ENCODE measurements around the gene PTX3. TPM values are rescaled to one million over a fixed set of nuclear protein-coding genes. Genes with fewer than 3 reads are reported as not detected.

The PTX3 gene
- total and polyA plus RNA-seq, 7 experiments from 2014 or later = 0.15 to 8.7 (median 0.54) TPM; not detected in 1

DNA sequence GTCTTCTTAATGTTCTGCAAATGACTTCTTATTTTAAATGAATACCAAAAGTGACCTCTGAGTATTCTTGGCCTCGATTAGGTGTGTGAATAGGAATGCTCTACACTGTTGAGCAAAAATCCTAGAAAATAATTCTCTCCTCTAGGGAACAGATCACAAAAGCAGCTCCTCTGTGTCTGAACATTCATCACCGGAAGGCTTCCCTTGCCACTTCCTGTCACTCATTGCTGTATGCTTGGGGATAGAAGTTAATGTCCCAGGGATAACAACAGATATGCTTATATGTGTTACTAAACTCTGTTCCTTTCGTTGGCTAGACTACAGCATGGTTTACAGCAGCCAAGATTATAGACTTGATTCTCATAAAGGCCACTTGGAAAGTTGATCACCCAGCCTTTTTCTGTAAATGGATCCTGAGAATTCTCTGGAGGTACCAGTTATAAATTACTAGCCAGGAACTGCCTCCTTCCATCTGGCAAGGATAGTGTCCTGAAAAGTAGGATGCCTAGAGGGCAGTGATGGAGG lies 16.0 kb upstream of the PTX3 start:
- intact Hi-C loops (cut with micrococcal nuclease) = no loop called here
- Mint-ChIP-seq H3K9me3 (peaks cover 0 to 21% (median 7%) of the 10 kb centered on the region in 11 donors), H3K36me3 (no peaks in the 10 kb centered on the region), H3K27me3 (peaks cover 0 to 4% (median 1%) of the 10 kb centered on the region in 5 donors), H3K4me1 (no peaks in the 10 kb centered on the region), H3K4me3 (no peak overlapping the region), H3K27ac (no peak overlapping the region)
- Histone ChIP-seq H3K27me3 (ENCODE audit: control insufficient read depth in 2 of 2, insufficient read depth in 2 of 2, low read length in 2 of 2) (no peaks in the 10 kb centered on the region), H3K9me3 (ENCODE audit: control insufficient read depth in 2 of 3, low read length in 3 of 3) (no peaks in the 10 kb centered on the region), H3K4me3 (ENCODE audit: low read length) (no peak overlapping the region), H3K27ac (ENCODE audit: low read depth, low read length) (no peak overlapping the region), H3K36me3 (ENCODE audit: control insufficient read depth in 2 of 3, insufficient read depth in 3 of 3, low read length in 3 of 3) (no peaks in the 10 kb centered on the region), H3K4me1 (ENCODE audit: control insufficient read depth in 2 of 2, insufficient read depth in 2 of 2, low read length in 2 of 2) (no peaks in the 10 kb centered on the region)
- ChIA-PET CTCF (no interaction called here), POLR2A (no interaction called here)
- DNase-seq (no peak), ATAC-seq (no peak)

GRCh38 chr3:157423337-157423736 lies 13.3 kb upstream of the PTX3 start:
- peaks cover 0 to 24% (median 9%) of the 10 kb centered on the region in 11 donors for H3K9me3 Mint-ChIP-seq
- POLR2A ChIA-PET = no interaction called here

DNA sequence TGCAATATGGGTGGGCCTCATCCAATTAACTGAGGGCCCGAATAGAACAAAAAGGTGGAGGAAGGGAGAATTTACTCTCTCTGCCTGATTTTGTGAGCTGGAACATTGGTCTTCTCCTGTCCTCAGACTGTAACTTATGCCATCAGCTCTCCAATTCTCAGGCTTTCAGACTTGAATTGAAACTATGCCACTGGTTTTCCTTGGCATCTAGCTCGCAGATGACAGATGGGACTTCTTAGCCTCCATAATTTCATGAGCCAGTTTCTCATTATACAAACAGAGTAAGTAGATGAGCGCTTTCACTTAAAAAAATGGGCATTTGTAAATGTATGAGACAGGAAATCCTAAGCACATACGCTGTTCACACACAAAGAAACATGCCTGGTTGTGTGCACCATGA lies 8.7 kb upstream of the PTX3 start:
- H3K36me3 Mint-ChIP-seq = no peaks in the 10 kb centered on the region
- peaks cover 0 to 13% (median 5%) of the 10 kb centered on the region in 5 donors for H3K27me3 Mint-ChIP-seq
- Histone ChIP-seq H3K27ac (ENCODE audit: low read depth, low read length) (no peak overlapping the region), H3K27me3 (ENCODE audit: control insufficient read depth in 2 of 2, insufficient read depth in 2 of 2, low read length in 2 of 2) (no peaks in the 10 kb centered on the region), H3K36me3 (ENCODE audit: control insufficient read depth in 2 of 3, insufficient read depth in 3 of 3, low read length in 3 of 3) (no peaks in the 10 kb centered on the region), H3K4me3 (ENCODE audit: low read length) (no peak overlapping the region), H3K9me3 (ENCODE audit: control insufficient read depth in 2 of 3, low read length in 3 of 3) (no peaks in the 10 kb centered on the region), H3K4me1 (ENCODE audit: control insufficient read depth in 2 of 2, insufficient read depth in 2 of 2, low read length in 2 of 2) (no peaks in the 10 kb centered on the region)
- ATAC-seq = no peak
- POLR2A ChIA-PET = no interaction called here
- no peaks in the 10 kb centered on the region for H3K4me1 Mint-ChIP-seq
- H3K27ac Mint-ChIP-seq = no peak overlapping the region
- intact Hi-C loops (cut with micrococcal nuclease) = no loop called here
- CTCF ChIA-PET = no interaction called here
- no peak for DNase-seq
- H3K4me3 Mint-ChIP-seq = no peak overlapping the region
- peaks cover 0 to 16% (median 7%) of the 10 kb centered on the region in 11 donors for H3K9me3 Mint-ChIP-seq

More at GRCh38 chr3:157423337-157423736, 13.3 kb upstream of the PTX3 start:
- Histone ChIP-seq H3K36me3 (ENCODE audit: control insufficient read depth in 2 of 3, insufficient read depth in 3 of 3, low read length in 3 of 3) (no peaks in the 10 kb centered on the region), H3K27ac (ENCODE audit: low read depth, low read length) (no peak overlapping the region), H3K4me1 (ENCODE audit: control insufficient read depth in 2 of 2, insufficient read depth in 2 of 2, low read length in 2 of 2) (no peaks in the 10 kb centered on the region), H3K9me3 (ENCODE audit: control insufficient read depth in 2 of 3, low read length in 3 of 3) (no peaks in the 10 kb centered on the region), H3K4me3 (ENCODE audit: low read length) (no peak overlapping the region), H3K27me3 (ENCODE audit: control insufficient read depth in 2 of 2, insufficient read depth in 2 of 2, low read length in 2 of 2) (no peaks in the 10 kb centered on the region)
- no peak overlapping the region for H3K4me3 Mint-ChIP-seq
- no peak overlapping the region for H3K27ac Mint-ChIP-seq
- intact Hi-C loops (cut with micrococcal nuclease) = no loop called here
- ATAC-seq = no peak
- H3K27me3 Mint-ChIP-seq = peaks cover 0 to 7% (median 4%) of the 10 kb centered on the region in 5 donors
- CTCF ChIA-PET = no interaction called here
- H3K36me3 Mint-ChIP-seq = no peaks in the 10 kb centered on the region
- no peak for DNase-seq
- no peaks in the 10 kb centered on the region for H3K4me1 Mint-ChIP-seq

GRCh38 chr3:157428853-157429252 lies 7.8 kb upstream of the PTX3 start:
- Mint-ChIP-seq H3K27me3 (peaks cover 0 to 13% (median 7%) of the 10 kb centered on the region in 5 donors), H3K4me1 (no peaks in the 10 kb centered on the region), H3K27ac (no peak overlapping the region), H3K9me3 (peaks cover 0 to 14% (median 7%) of the 10 kb centered on the region in 11 donors), H3K36me3 (no peaks in the 10 kb centered on the region), H3K4me3 (no peak overlapping the region)
- ChIA-PET POLR2A (no interaction called here), CTCF (no interaction called here)
- DNase-seq (no peak), ATAC-seq (no peak)
- H3K4me3 ChIP-seq (ENCODE audit: low read length) = no peak overlapping the region
- no peak overlapping the region for H3K27ac ChIP-seq (ENCODE audit: low read depth, low read length)
- no peaks in the 10 kb centered on the region for H3K4me1 ChIP-seq (ENCODE audit: control insufficient read depth in 2 of 2, insufficient read depth in 2 of 2, low read length in 2 of 2)
- H3K9me3 ChIP-seq (ENCODE audit: control insufficient read depth in 2 of 3, low read length in 3 of 3) = no peaks in the 10 kb centered on the region
- intact Hi-C loops (cut with micrococcal nuclease) = no loop called here
- H3K27me3 ChIP-seq (ENCODE audit: control insufficient read depth in 2 of 2, insufficient read depth in 2 of 2, low read length in 2 of 2) = no peaks in the 10 kb centered on the region
- no peaks in the 10 kb centered on the region for H3K36me3 ChIP-seq (ENCODE audit: control insufficient read depth in 2 of 3, insufficient read depth in 3 of 3, low read length in 3 of 3)

GRCh38 chr3:157429708-157430107 lies 6.9 kb upstream of the PTX3 start:
- ATAC-seq (peak; percentile 73), DNase-seq (no peak)
- ChIA-PET POLR2A (no interaction called here), CTCF (no interaction called here)
- Histone ChIP-seq H3K4me3 (ENCODE audit: low read length) (no peak overlapping the region), H3K4me1 (ENCODE audit: control insufficient read depth in 2 of 2, insufficient read depth in 2 of 2, low read length in 2 of 2) (no peaks in the 10 kb centered on the region), H3K27me3 (ENCODE audit: control insufficient read depth in 2 of 2, insufficient read depth in 2 of 2, low read length in 2 of 2) (peaks cover 0 to 3% of the 10 kb centered on the region in 2 donors), H3K27ac (ENCODE audit: low read depth, low read length) (no peak overlapping the region), H3K9me3 (ENCODE audit: control insufficient read depth in 2 of 3, low read length in 3 of 3) (no peaks in the 10 kb centered on the region), H3K36me3 (ENCODE audit: control insufficient read depth in 2 of 3, insufficient read depth in 3 of 3, low read length in 3 of 3) (no peaks in the 10 kb centered on the region)
- Mint-ChIP-seq H3K4me3 (no peak overlapping the region), H3K9me3 (peaks cover 0 to 8% (median 1%) of the 10 kb centered on the region in 11 donors), H3K27ac (no peak overlapping the region), H3K36me3 (no peaks in the 10 kb centered on the region), H3K27me3 (peaks cover 0 to 19% (median 9%) of the 10 kb centered on the region in 5 donors), H3K4me1 (no peaks in the 10 kb centered on the region)
- intact Hi-C loops (cut with micrococcal nuclease) = no loop called here

DNA sequence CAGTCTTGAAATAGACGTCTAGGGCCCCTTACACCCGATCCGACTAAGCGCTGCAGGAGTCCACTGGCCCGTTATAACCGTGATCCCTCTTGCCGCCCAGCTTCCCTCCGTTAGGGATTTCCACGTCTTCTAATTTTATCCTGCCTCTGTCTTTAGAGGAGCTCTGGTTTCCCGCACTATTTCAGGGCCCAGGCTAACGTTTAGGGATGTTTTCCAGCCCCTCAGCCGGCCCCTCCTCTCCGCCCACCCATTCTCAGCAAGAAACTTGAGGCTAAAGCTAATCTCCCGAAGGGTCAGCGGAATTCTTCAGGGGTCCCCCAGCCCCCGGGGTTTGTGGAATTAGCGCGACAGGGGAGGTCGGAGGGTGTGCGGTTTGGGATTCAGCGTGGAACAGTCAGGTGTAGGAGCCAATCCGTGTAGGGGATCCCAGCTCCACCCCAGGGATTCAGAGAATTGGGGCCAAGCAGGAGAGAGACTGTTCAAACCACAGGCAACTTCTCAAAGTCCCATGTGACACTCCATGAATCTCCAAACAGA lies 1.6 kb downstream of the PTX3 start:
- POLR2A ChIA-PET = no interaction called here
- Mint-ChIP-seq H3K9me3 (peaks cover 0 to 7% (median 0%) of the 10 kb centered on the region in 11 donors), H3K27ac (no peak overlapping the region), H3K4me3 (peak overlapping the region in 3 of 10 donors; percentile 39 to 46 (median 45)), H3K4me1 (peaks cover 7 to 12% (median 8%) of the 10 kb centered on the region in 7 donors), H3K36me3 (no peaks in the 10 kb centered on the region), H3K27me3 (peaks cover 30 to 58% (median 41%) of the 10 kb centered on the region in 5 donors)
- DNase-seq (no peak), ATAC-seq (no peak)
- H3K9me3 ChIP-seq (ENCODE audit: control insufficient read depth in 2 of 3, low read length in 3 of 3) = no peaks in the 10 kb centered on the region
- no peak overlapping the region for H3K4me3 ChIP-seq (ENCODE audit: low read length)
- intact Hi-C loops (cut with micrococcal nuclease) = no loop called here
- no peak overlapping the region for H3K27ac ChIP-seq (ENCODE audit: low read depth, low read length)
- CTCF ChIA-PET = no interaction called here
- H3K4me1 ChIP-seq (ENCODE audit: control insufficient read depth in 2 of 2, insufficient read depth in 2 of 2, low read length in 2 of 2) = no peaks in the 10 kb centered on the region
- peaks cover 5% of the 10 kb centered on the region in 2 donors for H3K27me3 ChIP-seq (ENCODE audit: control insufficient read depth in 2 of 2, insufficient read depth in 2 of 2, low read length in 2 of 2)
- no peaks in the 10 kb centered on the region for H3K36me3 ChIP-seq (ENCODE audit: control insufficient read depth in 2 of 3, insufficient read depth in 3 of 3, low read length in 3 of 3)

DNA sequence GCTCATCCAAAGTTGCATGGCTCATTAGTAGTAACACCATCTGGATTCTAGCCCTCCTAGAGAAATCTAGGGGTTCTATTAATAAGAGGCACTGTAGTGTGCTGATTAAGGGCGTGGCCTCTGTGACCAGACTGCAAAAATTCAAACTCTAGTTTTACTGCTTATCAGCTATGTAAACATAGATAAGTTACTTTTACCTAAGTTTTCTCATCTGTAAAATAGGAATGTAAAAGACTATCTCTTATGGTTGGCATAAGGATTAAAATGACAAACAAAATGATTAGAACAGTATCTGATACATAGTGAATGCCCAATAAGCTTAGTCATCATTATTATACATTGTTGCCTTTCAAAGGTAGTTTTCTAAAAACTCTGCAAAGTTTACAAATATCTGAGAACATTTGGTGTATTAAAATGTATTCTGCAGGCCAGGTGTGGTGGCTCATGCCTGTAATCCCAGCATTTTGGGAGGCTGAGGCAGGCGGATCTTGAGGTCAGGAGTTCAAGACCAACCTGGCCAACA lies 4.5 kb downstream of the PTX3 start:
- POLR2A ChIA-PET = no interaction called here

More for the DNA sequence above, 4.5 kb downstream of the PTX3 start:
- no peak overlapping the region for H3K27ac Mint-ChIP-seq
- Histone ChIP-seq H3K4me1 (ENCODE audit: control insufficient read depth in 2 of 2, insufficient read depth in 2 of 2, low read length in 2 of 2) (no peaks in the 10 kb centered on the region), H3K36me3 (ENCODE audit: control insufficient read depth in 2 of 3, insufficient read depth in 3 of 3, low read length in 3 of 3) (no peaks in the 10 kb centered on the region), H3K9me3 (ENCODE audit: control insufficient read depth in 2 of 3, low read length in 3 of 3) (no peaks in the 10 kb centered on the region), H3K4me3 (ENCODE audit: low read length) (no peak overlapping the region), H3K27me3 (ENCODE audit: control insufficient read depth in 2 of 2, insufficient read depth in 2 of 2, low read length in 2 of 2) (peaks cover 0 to 5% of the 10 kb centered on the region in 2 donors), H3K27ac (ENCODE audit: low read depth, low read length) (no peak overlapping the region)
- no peak overlapping the region for H3K4me3 Mint-ChIP-seq
- CTCF ChIA-PET = no interaction called here
- H3K36me3 Mint-ChIP-seq = no peaks in the 10 kb centered on the region
- peaks cover 0 to 3% (median 0%) of the 10 kb centered on the region in 11 donors for H3K9me3 Mint-ChIP-seq
- intact Hi-C loops (cut with micrococcal nuclease) = no loop called here
- no peak for DNase-seq
- peaks cover 20 to 35% (median 30%) of the 10 kb centered on the region in 5 donors for H3K27me3 Mint-ChIP-seq
- H3K4me1 Mint-ChIP-seq = peaks cover 7 to 12% (median 8%) of the 10 kb centered on the region in 7 donors
- ATAC-seq = no peak
